GM12878 (cell line): ENCODE results near the gene UROC1. TPM values are rescaled to one million over a fixed set of nuclear protein-coding genes. Genes with fewer than 3 reads are reported as not detected.

Source experiments
- ATAC-seq: fragments of 200-7000 bp; cut with Tn5 transposase; 3 replicates; pipeline ENCODE4 v1.9.1; 2020; ENCODE audit warnings: mild to moderate bottlenecking, moderate library complexity
- BruUV-seq: library from RNA; stranded (reverse); fragments of 400-500 nt; replicated peaks from 2 replicates; lab custom pipeline; 2021; lab: Mats Ljungman, UMichigan
- CTCF ChIA-PET: fragments of 300-600 bp; sonication (Branson Sonifier 250); formaldehyde crosslinking; extraction: SDS; loops from one replicate; lab custom pipeline; 2021; ENCODE audit warnings: inconsistent platforms; lab: Yijun Ruan, JAX
- POLR2A ChIA-PET: fragments of 350-600 bp; formaldehyde crosslinking; extraction: SDS; loops from one replicate; lab custom pipeline; 2021; ENCODE audit warnings: inconsistent platforms; lab: Charles Lee
- RAD21 ChIA-PET: fragments of 300-600 bp; sonication (Branson Sonifier 250); formaldehyde crosslinking; loops from one replicate; lab custom pipeline; 2023; ENCODE audit warnings: antibody characterized with exemption; ENCODE audit not compliant: unreplicated experiment; lab: Charles Lee
- SMC1A ChIA-PET: fragments of 300-600 bp; sonication (Branson Sonifier 250); formaldehyde crosslinking; loops from one replicate; lab custom pipeline; 2023; ENCODE audit not compliant: unreplicated experiment, uncharacterized antibody; lab: Charles Lee
- DNase-seq: peaks from one replicate; pipeline ENCODE4 v3.0.0-alpha.2; 2011; ENCODE audit warnings: low read depth, low spot score
- FAIRE-seq: peaks from 3 replicates; lab custom pipeline; 2011; peaks lifted over from hg19 to GRCh38; lab: Jason Lieb, UNC
- H2AFZ ChIP-seq: 2 replicates; pipeline ENCODE4 v1.6.0; 2011; ENCODE audit warnings: low read depth, low read length, control low read depth; ENCODE audit not compliant: control insufficient read depth
- H3K27ac ChIP-seq: 2 replicates; pipeline ENCODE4 v1.5.1; 2011; ENCODE audit warnings: control low read depth; ENCODE audit not compliant: control insufficient read depth, insufficient read depth
- H3K27me3 ChIP-seq, 2 experiments: replicated peaks in 1 of 2; 2 replicates each; pipeline versions ENCODE4 v1.6.0 to v1.6.1; 2011; ENCODE audit warnings: low read length in 1 of 2; ENCODE audit not compliant: control insufficient read depth in 2 of 2, insufficient read depth in 2 of 2
- H3K36me3 ChIP-seq, 2 experiments: 2 replicates each; pipeline ENCODE4 v1.5.1; 2011; ENCODE audit warnings: low read length in 1 of 2; ENCODE audit not compliant: control insufficient read depth in 2 of 2, insufficient read depth in 2 of 2
- H3K4me1 ChIP-seq: 2 replicates; pipeline ENCODE4 v1.6.1; 2011; ENCODE audit warnings: mild to moderate bottlenecking, low read length, moderate library complexity, mixed read lengths; ENCODE audit not compliant: control insufficient read depth, insufficient read depth
- H3K4me2 ChIP-seq: 2 replicates; pipeline ENCODE4 v1.6.0; 2011; ENCODE audit warnings: control low read depth; ENCODE audit not compliant: control insufficient read depth, insufficient read depth
- H3K4me3 ChIP-seq: fragments of 200-600 bp; sonication (generic); 2 replicates; pipeline ENCODE4 v1.5.1; 2016
- H3K79me2 ChIP-seq: 2 replicates; pipeline ENCODE4 v1.6.0; 2011; ENCODE audit warnings: low read length; ENCODE audit not compliant: control insufficient read depth, insufficient read depth
- H3K9ac ChIP-seq: 2 replicates; pipeline ENCODE4 v1.8.0; 2011; ENCODE audit warnings: low read length, control low read depth, mixed read lengths; ENCODE audit not compliant: control insufficient read depth, insufficient read depth
- H3K9me3 ChIP-seq: replicated peaks from 3 replicates; pipeline ENCODE4 v1.5.1; 2011; ENCODE audit warnings: mild to moderate bottlenecking, low read length; ENCODE audit not compliant: control insufficient read depth, insufficient read depth
- H4K20me1 ChIP-seq: 2 replicates; pipeline ENCODE4 v1.6.0; 2011; ENCODE audit not compliant: control insufficient read depth, insufficient read depth
- BCL11A ChIP-seq: IDR thresholded peaks from 2 replicates; pipeline ENCODE4 v1.6.1; 2011; ENCODE audit warnings: low read depth, low read length
- CREB1 ChIP-seq: IDR thresholded peaks from 2 replicates; pipeline ENCODE4 v1.6.1; 2012; ENCODE audit warnings: low read depth, mild to moderate bottlenecking, inconsistent platforms
- FOS ChIP-seq: IDR thresholded peaks from 3 replicates; pipeline ENCODE4 v1.6.1; 2011; ENCODE audit warnings: borderline replicate concordance; ENCODE audit not compliant: insufficient read length; ENCODE audit errors: extremely low read depth
- KLF5 ChIP-seq: fragments of 450-650 bp; IDR thresholded peaks from 2 replicates; pipeline ENCODE4 v1.6.1; 2014; ENCODE audit warnings: mild to moderate bottlenecking; ENCODE audit not compliant: partially characterized antibody
- MEF2B ChIP-seq: fragments of 450-650 bp; IDR thresholded peaks from 2 replicates; pipeline ENCODE4 v1.6.1; 2018; ENCODE audit warnings: mild to moderate bottlenecking, moderate library complexity; ENCODE audit not compliant: partially characterized antibody, poor library complexity, severe bottlenecking
- RCOR1 ChIP-seq: conservative IDR thresholded peaks from 2 replicates; pipeline ENCODE4 v1.6.1; 2012; ENCODE audit warnings: low read depth, low read length, improper control_type of control experiment
- SKIL ChIP-seq: fragments of 450-650 bp; IDR thresholded peaks from 2 replicates; pipeline ENCODE4 v1.6.1; 2017; ENCODE audit warnings: mild to moderate bottlenecking, low read depth, inconsistent platforms; ENCODE audit not compliant: poor library complexity, severe bottlenecking
- SMARCA5 ChIP-seq: fragments of 450-650 bp; IDR thresholded peaks from 2 replicates; pipeline ENCODE4 v1.6.1; 2017; ENCODE audit warnings: mild to moderate bottlenecking
- ZNF217 ChIP-seq: fragments of 450-650 bp; IDR thresholded peaks from 2 replicates; pipeline ENCODE4 v1.6.1; 2017; ENCODE audit warnings: antibody characterized with exemption, mild to moderate bottlenecking
- WGBS: methylation state at CpG from one replicate; pipeline ENCODE4 v1.1.6; 2016; ENCODE audit warnings: low lambda C conversion rate; ENCODE audit not compliant: insufficient replicate concordance, insufficient coverage; ENCODE audit errors: missing lambda C conversion rate; 5-methylcytosine and 5-hydroxymethylcytosine counted together
- in situ Hi-C: fragments of 300-500 bp; cut with MboI; formaldehyde crosslinking; loops from 9 replicates; pipeline ENCODE4 v1.14.3; 2018; ENCODE audit warnings: mixed read lengths
- intact Hi-C: fragments of 100-400 bp; cut with micrococcal nuclease; formaldehyde crosslinking; loops from one replicate; pipeline ENCODE4 v1.14.2; 2022; ENCODE audit not compliant: unreplicated experiment
- polyA plus RNA-seq, 11 experiments: library from polyadenylated mRNA; depleted of rRNA in 4 of 11; unstranded in 6 of 11; stranded (reverse) in 5 of 11; fragments of >200 nt; fragmentation: Nextera tagmentation in 4 of 11; fragmentation: Illumina TruSeq in 1 of 11; extraction: Ambion mirVana in 4 of 11; extraction: Trizol in 1 of 11; gene quantifications; 1 replicate in 1 of 11; 2 replicates in 10 of 11; pipeline versions ENCODE4 v1.2.1 to v1.2.3, GENCODE V29; 2011 to 2016; ENCODE audit warnings: inconsistent platforms in 2 of 11, missing spikeins in 2 of 11, low read depth in 1 of 11
- total RNA-seq, 4 experiments: library from RNA; depleted of rRNA in 3 of 4; stranded (reverse); fragments of >200 nt in 3 of 4; fragmentation: Illumina TruSeq in 1 of 4; extraction: Trizol in 1 of 4; gene quantifications; 2 replicates each; pipeline versions ENCODE4 v1.2.1 to v1.2.3, GENCODE V29; 2013 to 2021

The UROC1 gene
- total and polyA plus RNA-seq, 10 of the 15 experiments (the other 5 are each of a cell fraction or from before 2014, with no cell fraction given): 0.04 TPM; not detected in 9

- no peak for TF ChIP-seq MEF2B
Measured at GRCh38 chr3:126546549-126547239, 29.1 kb upstream of the UROC1 start (continued).

GRCh38 chr3:126546013-126546412 lies 28.4 kb upstream of the UROC1 start:
- Histone ChIP-seq H3K36me3 (no peaks in the 10 kb centered on the region), H3K4me1 (no peaks in the 10 kb centered on the region), H3K79me2 (no peaks in the 10 kb centered on the region), H3K27ac (no peak overlapping the region), H3K4me2 (no peak overlapping the region), H3K9me3 (no peaks in the 10 kb centered on the region), H4K20me1 (no peaks in the 10 kb centered on the region), H3K4me3 (no peak overlapping the region), H2AFZ (no peak overlapping the region), H3K9ac (no peak overlapping the region), H3K27me3 (peaks cover 3 to 10% of the 10 kb centered on the region in 2 experiments; a peak in 3 of 4 replicates)
- DNase-seq (no peak), ATAC-seq (no peak), FAIRE-seq (no peak)
- CTCF ChIA-PET: no interaction called here
- in situ Hi-C loops: no loop called here
- BruUV-seq: no TSS peak
- SMC1A ChIA-PET: no interaction called here
- RAD21 ChIA-PET: no interaction called here
- POLR2A ChIA-PET: no interaction called here
- intact Hi-C loops: no loop called here
- WGBS: 44% methylated on average over 6 of the region's 6 CpGs
- TF ChIP-seq BCL11A: no peak
- no peak for TF ChIP-seq SMARCA5
- no peak for TF ChIP-seq CREB1

- intact Hi-C loops (no loop called here), in situ Hi-C loops (no loop called here)
- POLR2A ChIA-PET: no interaction called here
- SMC1A ChIA-PET: no interaction called here
- Histone ChIP-seq H3K4me2 (no peak overlapping the region), H3K4me1 (no peaks in the 10 kb centered on the region), H3K36me3 (no peaks in the 10 kb centered on the region), H3K4me3 (no peak overlapping the region), H3K27me3 (peaks cover 3 to 10% of the 10 kb centered on the region in 2 experiments; a peak in 3 of 4 replicates), H4K20me1 (no peaks in the 10 kb centered on the region), H3K27ac (no peak overlapping the region), H3K79me2 (no peaks in the 10 kb centered on the region), H2AFZ (no peak overlapping the region), H3K9me3 (no peaks in the 10 kb centered on the region), H3K9ac (no peak overlapping the region)
- no peak for DNase-seq
- RAD21 ChIA-PET: no interaction called here
- 10% methylated on average over 5 of the region's 5 CpGs for WGBS
- ATAC-seq: no peak
- no TSS peak for BruUV-seq
- no peak for FAIRE-seq
- CTCF ChIA-PET: interaction anchor here (1.4 kb wide), 1 partner anchor 23 kb away, joined by 4 read pairs; no protein-coding TSS in a partner anchor
- TF ChIP-seq SKIL: no peak
- TF ChIP-seq RCOR1: no peak
- no peak for TF ChIP-seq ZNF217
- TF ChIP-seq KLF5: no peak
- TF ChIP-seq FOS: no peak
Measured at GRCh38 chr3:126545544-126545943, 28.0 kb upstream of the UROC1 start.
